Measurements from ENCODE around the gene NACAD.

Gene NACAD

GRCh38 chr7:45088146-45088701 is 545 bp downstream of the NACAD start:
- DNase-seq (ENCODE audit: low spot score) = no peak

- DNase-seq (ENCODE audit: low spot score) = no peak
Observed at GRCh38 chr7:45087301-45088145, 1.2 kb downstream of the NACAD start.

GRCh38 chr7:45086331-45087065 is 2.3 kb downstream of the NACAD start:
- no peak for DNase-seq (ENCODE audit: low spot score)

GRCh38 chr7:45085619-45086200 is 3.1 kb downstream of the NACAD start:
- DNase-seq (ENCODE audit: low spot score) = no peak

- no peak for DNase-seq (ENCODE audit: low spot score)
Observed at GRCh38 chr7:45084901-45085618, 3.7 kb downstream of the NACAD start.

- DNase-seq (ENCODE audit: low spot score) = no peak
Observed at GRCh38 chr7:45084336-45084735, 4.4 kb downstream of the NACAD start.

GRCh38 chr7:45082831-45083331 is 5.9 kb downstream of the NACAD start:
- no peak for DNase-seq (ENCODE audit: low spot score)

GRCh38 chr7:45082031-45082830 is 6.5 kb downstream of the NACAD start:
- DNase-seq (ENCODE audit: low spot score) = no peak

GRCh38 chr7:45081670-45081974 is 7.1 kb downstream of the NACAD start:
- DNase-seq (ENCODE audit: low spot score) = no peak

GRCh38 chr7:45080958-45081669 is 7.7 kb downstream of the NACAD start:
- no peak for DNase-seq (ENCODE audit: low spot score)

- no peak for DNase-seq (ENCODE audit: low spot score)
Observed at GRCh38 chr7:45080265-45080957, 8.4 kb downstream of the NACAD start.

GRCh38 chr7:45078125-45078681 is 10.6 kb downstream of the NACAD start:
- DNase-seq (ENCODE audit: low spot score) = no peak

GRCh38 chr7:45077579-45077978 is 11.2 kb downstream of the NACAD start:
- DNase-seq (ENCODE audit: low spot score) = no peak

GRCh38 chr7:45076946-45077345 is 11.8 kb downstream of the NACAD start:
- DNase-seq (ENCODE audit: low spot score) = no peak

- no peak for DNase-seq (ENCODE audit: low spot score)
Observed at GRCh38 chr7:45075871-45076796, 12.6 kb downstream of the NACAD start.

GRCh38 chr7:45075355-45075644 is 13.5 kb downstream of the NACAD start:
- no peak for DNase-seq (ENCODE audit: low spot score)

GRCh38 chr7:45074528-45075354 is 14.0 kb downstream of the NACAD start:
- DNase-seq (ENCODE audit: low spot score) = no peak
